Activated CD4-positive, alpha-beta T cell treated with anti-CD3 and anti-CD28 coated beads for 48 hours (primary cell): ENCODE results near the gene MEN1.
A peak's percentile ranks its signal among the peaks of the same experiment; 100 is the strongest.

Experiments used
- DNase-seq: peaks from one replicate; pipeline ENCODE4 v3.0.0-alpha.2; 2020

The MEN1 gene

GRCh38 chr11:64778223-64778472 lies 32.2 kb downstream of the MEN1 start:
- no peak for DNase-seq

DNA sequence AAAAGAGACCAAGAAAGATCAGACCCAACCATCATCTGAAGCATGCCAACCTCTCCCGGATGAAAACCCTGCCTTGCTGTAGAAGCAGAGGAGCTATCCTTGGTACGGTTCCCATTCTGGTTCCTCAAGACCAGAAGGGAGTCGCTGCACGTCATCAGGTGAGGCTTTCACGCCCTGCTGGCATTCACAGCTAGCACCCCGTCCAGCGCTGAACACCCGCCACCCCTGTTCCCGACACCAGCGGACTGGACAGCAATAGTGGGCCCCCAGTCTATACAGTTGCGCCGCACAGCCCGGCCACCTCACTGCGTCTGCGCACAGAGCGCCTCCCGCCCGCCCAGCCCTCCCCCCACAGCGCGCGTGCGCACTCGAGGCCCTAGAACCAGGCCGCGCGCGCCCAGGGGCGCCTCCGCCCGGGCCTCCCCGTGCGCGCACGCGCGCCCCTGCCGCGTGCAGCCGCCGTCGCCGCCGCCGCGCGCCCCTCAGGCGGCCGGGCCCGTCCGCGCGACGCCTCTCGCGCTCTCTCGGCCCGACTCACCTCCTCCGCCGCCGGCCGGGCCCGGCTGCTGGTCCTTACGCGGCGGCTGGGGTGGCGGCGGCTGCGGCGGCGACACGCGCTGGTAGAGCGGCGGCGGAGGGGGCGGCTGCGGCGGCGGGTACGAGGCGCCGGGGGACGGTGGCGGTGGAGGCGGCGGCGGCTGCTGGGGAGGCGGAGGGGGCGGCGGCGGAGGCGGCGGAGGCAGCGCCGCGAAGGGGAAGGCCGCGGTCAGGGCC lies 32.7 kb downstream of the MEN1 start:
- DNase-seq = peak; percentile 84

GRCh38 chr11:64776875-64777274 lies 33.5 kb downstream of the MEN1 start:
- no peak for DNase-seq

- DNase-seq = no peak
These were observed 33.9 kb downstream of the MEN1 start for GRCh38 chr11:64776425-64776824.

GRCh38 chr11:64774144-64774543 lies 36.2 kb downstream of the MEN1 start:
- no peak for DNase-seq

DNA sequence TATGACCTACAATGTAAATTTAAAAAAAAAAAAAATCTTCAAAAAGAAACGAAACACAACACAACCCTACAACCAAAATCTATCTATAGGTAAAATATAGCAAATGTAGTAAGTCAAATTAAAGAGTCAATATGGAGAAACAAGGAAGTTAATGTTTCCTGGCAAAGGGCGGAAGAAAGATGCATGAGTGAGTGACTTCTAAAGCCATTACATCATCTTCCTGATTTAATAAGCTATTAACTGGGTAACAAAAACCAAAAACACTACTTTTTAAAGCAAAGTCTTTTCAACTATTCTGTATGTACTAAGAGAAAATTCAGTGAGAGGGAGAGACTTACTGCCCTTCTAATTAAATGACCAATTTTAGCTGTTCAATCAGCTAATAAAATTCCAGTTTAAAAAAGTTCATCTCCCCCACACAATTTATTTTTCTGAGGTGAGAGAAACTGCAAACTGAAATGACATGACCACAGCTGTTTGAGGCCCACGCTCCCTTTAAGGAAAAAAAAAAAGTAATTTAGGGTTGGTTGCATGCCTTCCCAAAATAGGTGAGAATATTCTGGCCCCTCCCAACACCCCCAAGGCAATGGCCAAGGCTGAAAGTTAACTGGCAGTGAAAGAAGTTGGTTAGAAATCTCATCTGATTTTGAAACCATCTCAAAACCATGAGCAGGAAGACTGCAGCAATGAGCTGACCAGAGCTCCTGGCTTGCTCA lies 37.9 kb downstream of the MEN1 start:
- DNase-seq = no peak

DNA sequence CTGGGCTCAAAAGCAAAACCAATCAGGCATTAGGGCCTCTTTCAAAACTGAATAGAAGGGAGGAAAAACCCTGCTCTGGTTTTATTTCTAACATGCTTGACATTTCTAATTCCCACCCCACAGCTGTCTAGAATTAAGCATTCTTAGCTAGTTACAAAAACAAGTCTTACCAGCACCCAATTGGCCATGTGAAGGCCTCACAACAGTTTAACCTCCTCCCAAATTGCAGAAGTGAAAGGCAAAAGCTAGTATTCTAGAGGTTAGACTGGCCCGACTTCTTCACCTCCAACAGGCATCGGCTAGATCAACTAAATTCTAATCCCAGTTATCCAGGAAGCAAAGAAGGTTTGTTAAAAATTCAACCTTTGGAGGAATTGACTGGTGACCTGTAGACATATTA lies 38.5 kb downstream of the MEN1 start:
- no peak for DNase-seq

DNA sequence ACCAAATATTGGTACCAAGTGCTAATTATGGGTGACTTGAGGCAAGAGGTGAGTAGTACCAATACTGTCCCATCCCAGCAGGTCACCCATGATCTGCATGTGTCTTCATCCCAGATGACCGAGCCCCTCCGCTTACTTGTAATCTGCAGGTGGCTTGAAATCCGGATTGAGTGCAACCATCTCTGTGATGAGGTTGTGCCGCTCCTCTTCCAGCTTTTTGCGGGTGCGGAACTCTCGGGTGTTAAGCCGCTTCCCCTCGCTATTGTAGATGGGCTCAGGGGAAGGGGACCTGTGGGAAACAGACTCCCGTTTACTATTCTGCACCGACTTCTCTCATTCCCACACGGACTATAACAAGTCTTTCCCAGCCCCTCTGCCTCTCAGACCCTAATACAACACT lies 40.2 kb downstream of the MEN1 start:
- DNase-seq = no peak

DNA sequence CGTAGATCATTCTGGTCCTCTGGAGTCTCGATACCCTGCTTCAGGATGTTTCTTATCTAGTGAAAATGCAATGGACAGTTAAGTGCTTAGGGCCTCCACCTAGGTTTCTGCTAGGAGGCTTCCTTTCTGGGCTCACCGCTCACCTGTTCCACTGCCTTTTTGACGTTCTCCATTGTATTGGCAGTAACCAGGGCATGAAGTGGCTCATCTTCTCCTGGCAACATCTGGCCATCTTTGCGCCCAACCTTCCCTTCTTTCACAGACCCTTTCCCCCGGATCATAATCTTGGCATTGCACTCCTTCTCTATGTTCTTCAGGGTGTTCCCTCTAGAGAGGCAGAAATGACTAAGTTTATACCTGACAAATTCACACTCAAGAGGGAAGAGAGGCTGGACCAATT lies 41.1 kb downstream of the MEN1 start:
- no peak for DNase-seq

- DNase-seq = no peak
These were observed 42.1 kb downstream of the MEN1 start for GRCh38 chr11:64768300-64768694.

DNA sequence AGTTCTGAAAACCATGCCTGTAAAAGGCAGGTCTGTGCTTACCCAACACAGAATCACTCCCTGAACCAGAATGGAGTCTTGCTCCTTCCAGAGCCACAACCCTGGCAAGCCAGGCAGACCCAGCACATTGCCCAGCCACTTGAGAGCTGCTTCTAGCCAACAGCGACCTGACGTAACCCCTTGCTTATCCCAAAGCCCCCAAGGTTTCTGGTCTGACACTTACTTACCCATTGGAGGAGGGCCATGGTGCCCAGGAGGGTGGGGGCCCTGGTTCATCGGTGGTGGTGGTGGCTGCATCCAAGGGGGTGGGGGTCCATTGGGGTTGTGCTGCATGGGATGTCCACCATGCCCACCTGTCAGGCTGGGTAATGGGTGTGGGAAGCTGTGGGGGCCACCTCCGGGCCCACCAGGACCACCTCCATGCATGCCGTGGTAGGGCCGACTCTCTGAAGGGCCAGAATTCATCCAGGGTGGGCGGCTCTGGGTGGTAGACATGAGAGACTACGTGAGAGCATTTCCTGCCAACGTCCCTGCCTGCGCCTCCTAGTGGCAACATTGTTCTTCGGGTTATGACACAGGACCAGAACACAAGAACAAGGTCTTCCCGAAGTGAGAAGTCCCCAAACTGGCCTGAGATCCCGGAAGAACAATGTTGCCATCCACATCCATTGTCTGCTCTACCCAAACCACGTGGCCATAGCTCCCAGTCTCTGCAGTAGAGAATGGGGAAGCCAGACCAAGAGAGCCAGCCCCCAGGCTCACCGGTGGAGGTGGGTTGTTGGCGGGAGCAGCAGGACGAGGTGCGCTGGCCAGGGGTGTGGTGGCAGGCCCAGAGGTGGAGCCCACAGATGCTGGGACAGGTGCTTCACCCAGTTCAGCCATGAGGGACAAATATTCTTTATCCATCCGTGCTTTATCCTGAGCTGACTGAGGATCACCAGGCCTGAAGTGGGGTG lies 42.7 kb downstream of the MEN1 start:
- DNase-seq = peak; percentile 89

DNA sequence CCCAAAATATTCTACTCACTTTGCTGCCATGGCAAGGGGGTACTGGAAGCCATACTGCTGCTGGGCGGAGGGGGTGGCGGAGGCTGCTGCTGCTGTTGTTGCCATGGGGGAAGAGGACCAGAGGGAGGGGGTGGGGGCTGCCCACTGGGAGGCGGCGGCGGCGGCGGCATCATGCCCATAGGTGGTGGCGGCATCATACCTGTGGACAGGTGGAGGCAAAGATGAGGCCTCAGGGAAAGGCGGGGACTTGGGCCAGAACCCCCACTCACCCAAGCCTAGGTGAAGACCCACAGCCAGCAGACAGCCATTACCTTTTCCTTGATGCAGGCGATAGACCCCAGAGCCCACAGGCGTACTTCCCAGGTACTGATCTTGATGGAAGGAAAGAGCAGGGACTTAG lies 43.5 kb downstream of the MEN1 start:
- DNase-seq = no peak

DNA sequence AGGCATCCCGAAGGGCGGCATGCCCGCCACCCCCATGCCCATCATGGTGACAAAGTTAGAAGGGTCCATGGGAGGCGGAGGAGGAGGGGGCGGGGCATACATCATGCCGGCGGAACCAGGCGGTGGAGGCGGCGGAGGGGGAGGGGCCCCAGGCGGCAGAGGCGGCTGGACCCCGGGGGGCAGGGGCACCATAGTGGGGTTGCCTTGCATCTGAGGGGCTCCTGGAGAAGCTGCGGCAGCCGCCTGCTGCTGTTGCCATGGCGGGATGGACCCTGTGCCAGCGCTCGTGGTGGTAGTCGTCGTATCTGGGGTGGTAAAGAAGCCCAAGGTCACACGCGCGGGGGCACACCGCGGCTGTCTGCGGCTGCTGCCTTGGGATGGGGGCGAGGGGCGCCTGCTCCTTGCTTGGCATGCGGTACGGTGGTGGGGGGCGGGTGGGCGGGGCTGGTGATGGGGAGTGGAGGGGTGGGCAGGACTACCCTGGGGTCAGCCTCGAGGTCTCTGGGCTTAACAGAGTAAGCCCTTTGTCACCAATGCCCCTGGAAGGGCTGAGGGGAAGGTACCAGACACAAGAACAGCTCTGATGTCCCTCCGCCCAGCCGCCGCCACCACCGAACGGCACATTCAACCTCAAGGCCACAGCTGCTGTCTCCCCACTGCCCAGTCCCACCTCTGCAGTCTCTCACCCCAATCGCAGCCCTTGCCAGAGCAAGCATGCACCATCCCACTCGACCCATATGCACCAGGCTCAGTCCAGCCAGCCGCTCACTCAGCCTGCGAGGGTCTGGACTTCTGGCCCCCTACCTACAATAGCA lies 44.3 kb downstream of the MEN1 start:
- DNase-seq = no peak

- no peak for DNase-seq
These were observed 45.0 kb downstream of the MEN1 start for GRCh38 chr11:64765291-64765850.

DNA sequence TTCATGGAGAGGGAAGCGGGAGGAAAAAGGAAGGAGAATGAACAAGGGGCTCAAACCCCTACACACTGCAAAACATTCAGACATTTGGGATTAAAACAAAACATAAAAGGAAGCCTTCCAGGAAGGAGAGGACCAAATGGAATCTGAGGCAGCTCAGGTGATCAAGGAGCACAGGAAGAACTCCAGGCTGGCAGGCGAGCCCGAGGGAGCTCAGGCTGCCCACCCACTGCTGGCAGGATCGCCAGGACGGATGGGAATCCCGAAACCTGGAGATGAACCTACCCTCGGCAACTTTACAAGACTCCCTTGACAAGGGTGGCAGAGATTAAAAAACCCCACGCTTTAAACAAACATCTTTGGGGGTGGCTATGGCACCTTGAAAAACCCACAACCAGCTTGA lies 45.6 kb downstream of the MEN1 start:
- DNase-seq = no peak

GRCh38 chr11:64764040-64764611 lies 46.2 kb downstream of the MEN1 start:
- peak; percentile 43 for DNase-seq

GRCh38 chr11:64763526-64764039 lies 46.8 kb downstream of the MEN1 start:
- DNase-seq = no peak

DNA sequence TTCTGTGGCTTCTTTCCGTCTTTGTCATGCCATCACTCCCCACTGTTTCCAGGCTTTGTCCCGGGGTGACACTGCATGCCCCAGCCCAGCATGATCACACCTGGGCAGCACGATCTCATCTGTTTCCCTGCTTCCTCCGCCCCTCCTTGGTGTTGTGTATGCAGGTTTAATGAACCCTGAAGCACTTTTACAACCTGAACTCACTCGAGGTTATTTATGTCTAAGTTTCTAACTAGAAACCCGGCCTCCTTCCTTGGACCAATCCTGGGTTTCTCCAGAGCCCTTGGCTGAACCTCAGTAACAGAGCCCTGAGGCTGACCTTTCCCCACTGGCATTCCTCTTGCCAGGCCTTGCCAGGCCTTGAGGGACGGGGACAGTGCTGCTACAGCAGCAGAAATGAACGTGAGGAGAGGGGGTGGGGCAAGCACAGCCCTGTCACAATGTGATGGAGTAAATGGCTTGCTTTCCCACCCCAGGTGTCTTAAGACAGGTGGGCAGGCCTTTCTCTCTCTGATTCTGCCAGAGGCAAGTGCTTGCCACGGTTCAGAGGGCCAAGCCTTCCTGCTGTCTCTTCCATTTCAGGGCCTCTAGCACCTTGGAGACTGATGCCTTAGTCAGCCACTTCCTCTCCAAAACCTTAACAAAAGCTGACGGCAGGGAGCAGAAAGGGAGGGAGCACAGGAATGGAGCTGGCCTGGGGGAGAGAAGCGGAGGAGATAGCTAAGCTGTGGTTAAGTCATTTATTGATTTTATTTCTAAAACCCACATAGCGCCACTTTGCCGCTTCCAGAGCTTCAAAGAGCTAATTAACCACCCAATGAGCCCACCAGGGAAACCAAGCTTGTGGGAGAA lies 47.5 kb downstream of the MEN1 start:
- no peak for DNase-seq

DNA sequence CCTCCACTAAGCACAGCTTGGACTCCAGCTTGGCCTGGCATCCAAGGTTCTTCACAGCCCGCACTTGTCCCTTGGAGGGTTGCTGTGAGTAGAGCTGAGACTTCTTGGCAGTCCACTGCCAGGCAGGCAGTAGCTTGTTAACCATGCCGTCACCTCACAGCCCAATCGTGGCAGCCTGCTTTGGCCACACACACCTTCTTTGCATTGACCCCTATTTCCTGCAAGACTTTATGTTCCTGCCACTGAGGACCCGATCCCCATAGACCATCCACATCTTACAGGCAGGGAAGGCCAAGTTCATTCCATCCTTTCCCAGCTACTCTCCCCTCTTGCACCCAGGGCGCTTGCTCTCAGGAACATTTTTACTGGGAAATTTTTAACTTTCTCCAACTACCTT lies 48.1 kb downstream of the MEN1 start:
- no peak for DNase-seq

DNA sequence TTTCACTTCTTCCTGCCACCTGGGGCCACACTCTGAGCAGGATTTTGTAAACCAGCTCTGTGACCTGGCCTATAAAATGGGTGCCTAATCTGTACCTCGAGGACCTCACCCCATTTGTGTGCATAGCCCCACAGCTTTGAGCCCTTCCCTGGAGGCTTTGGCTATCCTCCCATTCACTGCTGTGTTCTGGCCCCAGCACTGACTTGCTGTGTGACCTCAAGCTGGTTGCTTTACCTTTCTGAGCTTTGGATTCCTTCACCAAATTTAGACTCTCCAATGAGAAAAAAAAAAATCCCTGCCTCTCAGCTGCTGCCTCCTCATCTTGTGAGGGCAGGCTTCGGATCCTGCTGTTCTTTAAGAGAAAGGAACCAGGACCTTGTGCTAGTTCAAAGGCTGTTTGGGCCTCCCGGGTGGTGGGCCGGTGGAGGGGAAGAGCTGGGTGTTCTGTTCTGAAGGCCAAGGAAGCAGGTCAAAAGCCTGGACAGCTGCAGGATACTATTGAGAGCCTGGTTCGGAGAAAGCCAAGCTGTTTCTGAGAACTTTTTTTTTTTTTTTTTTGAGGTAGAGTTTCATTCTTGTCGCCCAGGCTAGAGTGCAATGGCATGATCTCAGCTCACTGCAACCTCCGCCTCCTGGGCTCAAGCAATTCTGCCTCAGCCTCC lies 49.5 kb downstream of the MEN1 start:
- DNase-seq = no peak
